IMR-90 (cell line): ENCODE data around the gene PTGES3. TPM values are rescaled to one million over a fixed set of nuclear protein-coding genes. Genes with fewer than 3 reads are reported as not detected.
A peak's percentile ranks its signal among the peaks of the same experiment; 100 is the strongest.

Experiments
- ATAC-seq: fragments of 200-7000 bp; cut with Tn5 transposase; 2 replicates; pipeline ENCODE4 v1.9.1; 2020; ENCODE audit warnings: low read depth, mild to moderate bottlenecking, moderate library complexity
- BruUV-seq: library from RNA; stranded (reverse); fragments of 400-500 nt; replicated peaks from 2 replicates; lab custom pipeline; 2021; lab: Mats Ljungman, UMichigan
- CTCF ChIA-PET: fragments of 300-600 bp; formaldehyde crosslinking; extraction: SDS; loops from one replicate; lab custom pipeline; 2021; ENCODE audit warnings: antibody characterized with exemption; lab: Yijun Ruan, JAX
- POLR2A ChIA-PET: fragments of 300-600 bp; sonication (Branson Sonifier 250); formaldehyde crosslinking; loops from one replicate; lab custom pipeline; 2022; ENCODE audit warnings: antibody characterized with exemption; ENCODE audit not compliant: unreplicated experiment; lab: Charles Lee
- DNase-seq: peaks from one replicate; pipeline ENCODE4 v3.0.0; 2013
- H2AFZ ChIP-seq: replicated peaks from 2 replicates; pipeline ENCODE3; 2013; ENCODE audit warnings: low read length, mild to moderate bottlenecking; ENCODE audit not compliant: poor library complexity
- H2AK5ac ChIP-seq: 2 replicates; pipeline ENCODE4 v1.6.1; 2013; ENCODE audit warnings: low read depth, low read length, inconsistent platforms
- H2AK9ac ChIP-seq: replicated peaks from 2 replicates; pipeline ENCODE3; 2013; ENCODE audit warnings: mild to moderate bottlenecking, low read depth, low read length, moderate library complexity; ENCODE audit not compliant: poor library complexity
- H2BK120ac ChIP-seq: 2 replicates; pipeline ENCODE4 v1.6.1; 2013; ENCODE audit warnings: low read depth, low read length, inconsistent platforms
- H2BK15ac ChIP-seq: 3 replicates; pipeline ENCODE4 v1.6.1; 2013; ENCODE audit warnings: low read depth, low read length, inconsistent platforms
- H2BK20ac ChIP-seq: 2 replicates; pipeline ENCODE4 v1.6.1; 2013; ENCODE audit warnings: low read depth, mild to moderate bottlenecking, inconsistent platforms, low read length, moderate library complexity
- H2BK5ac ChIP-seq: 2 replicates; pipeline ENCODE4 v1.6.1; 2013; ENCODE audit warnings: mild to moderate bottlenecking, low read depth, low read length, inconsistent platforms; ENCODE audit not compliant: poor library complexity, severe bottlenecking
- H3K14ac ChIP-seq: replicated peaks from 2 replicates; pipeline ENCODE4 v1.6.1; 2013; ENCODE audit warnings: low read depth, low read length, inconsistent platforms
- H3K18ac ChIP-seq: 2 replicates; pipeline ENCODE4 v1.6.1; 2013; ENCODE audit warnings: low read depth, low read length, control low read depth
- H3K23ac ChIP-seq: 2 replicates; pipeline ENCODE4 v1.6.1; 2013; ENCODE audit warnings: low read depth, low read length, inconsistent platforms
- H3K27ac ChIP-seq: 2 replicates; pipeline ENCODE4 v1.5.1; 2013; ENCODE audit warnings: mild to moderate bottlenecking, control low read depth, low read length; ENCODE audit not compliant: insufficient read depth
- H3K27me3 ChIP-seq: 2 replicates; pipeline ENCODE4 v1.6.1; 2013; ENCODE audit warnings: low read length; ENCODE audit not compliant: control insufficient read depth, insufficient read depth
- H3K36me3 ChIP-seq: 2 replicates; pipeline ENCODE4 v1.6.1; 2013; ENCODE audit warnings: low read length, mixed read lengths; ENCODE audit not compliant: control insufficient read depth, insufficient read depth
- H3K4ac ChIP-seq: 2 replicates; pipeline ENCODE4 v1.6.1; 2013; ENCODE audit warnings: low read depth, low read length, inconsistent platforms
- H3K4me1 ChIP-seq: 2 replicates; pipeline ENCODE4 v1.6.1; 2013; ENCODE audit warnings: low read length, mixed read lengths; ENCODE audit not compliant: control insufficient read depth, insufficient read depth
- H3K4me2 ChIP-seq: 2 replicates; pipeline ENCODE4 v1.6.1; 2013; ENCODE audit warnings: low read depth, mild to moderate bottlenecking, control low read depth, low read length, moderate library complexity
- H3K4me3 ChIP-seq: 2 replicates; pipeline ENCODE4 v1.5.1; 2013; ENCODE audit warnings: low read depth, mild to moderate bottlenecking, control low read depth, low read length, moderate library complexity; ENCODE audit not compliant: insufficient read depth
- H3K56ac ChIP-seq: 2 replicates; pipeline ENCODE4 v1.6.1; 2013; ENCODE audit warnings: low read length, inconsistent platforms; ENCODE audit not compliant: insufficient read depth; ENCODE audit errors: extremely low read depth
- H3K79me1 ChIP-seq, 2 experiments: 2 replicates each; pipeline ENCODE4 v1.6.1; 2013; ENCODE audit warnings: low read length in 2 of 2, inconsistent platforms in 1 of 2, low read depth in 1 of 2
- H3K9ac ChIP-seq: 2 replicates; pipeline ENCODE4 v1.6.1; 2013; ENCODE audit warnings: low read depth, low read length, control low read depth
- H3K9me1 ChIP-seq: 2 replicates; pipeline ENCODE4 v1.6.1; 2013; ENCODE audit warnings: low read length, inconsistent platforms; ENCODE audit not compliant: insufficient read depth
- H3K9me3 ChIP-seq: 2 replicates; pipeline ENCODE4 v1.6.1; 2013; ENCODE audit warnings: low read length; ENCODE audit not compliant: control insufficient read depth, insufficient read depth
- H4K20me1 ChIP-seq: 2 replicates; pipeline ENCODE4 v1.6.1; 2013; ENCODE audit warnings: low read length, inconsistent platforms; ENCODE audit not compliant: insufficient read depth
- H4K5ac ChIP-seq: 2 replicates; pipeline ENCODE4 v1.6.1; 2013; ENCODE audit warnings: mild to moderate bottlenecking, low read depth, low read length, control low read depth
- H4K8ac ChIP-seq, 2 experiments: 2 replicates each; pipeline ENCODE4 v1.6.1; 2013; ENCODE audit warnings: low read depth in 2 of 2, low read length in 2 of 2, control low read depth in 1 of 2, inconsistent platforms in 1 of 2
- H4K91ac ChIP-seq: 2 replicates; pipeline ENCODE4 v1.6.1; 2013; ENCODE audit warnings: low read depth, low read length, inconsistent platforms; ENCODE audit not compliant: insufficient read depth
- BHLHE40 ChIP-seq: fragments of 150-350 bp; IDR thresholded peaks from 2 replicates; pipeline ENCODE4 v1.6.1; 2016; ENCODE audit warnings: mild to moderate bottlenecking, low read depth, low read length
- CEBPB ChIP-seq: IDR thresholded peaks from 2 replicates; pipeline ENCODE4 v1.6.1; 2012; ENCODE audit warnings: low read depth, low read length, improper control_type of control experiment
- CHD1 ChIP-seq: IDR thresholded peaks from 2 replicates; pipeline ENCODE4 v1.6.1; 2012; ENCODE audit warnings: low read depth, low read length, improper control_type of control experiment
- FOS ChIP-seq: fragments of 150-350 bp; IDR thresholded peaks from 2 replicates; pipeline ENCODE4 v1.6.1; 2016; ENCODE audit warnings: low read depth, low read length
- MAFK ChIP-seq: IDR thresholded peaks from 2 replicates; pipeline ENCODE4 v1.6.1; 2012; ENCODE audit warnings: low read depth, low read length, improper control_type of control experiment
- MAZ ChIP-seq: IDR thresholded peaks from 2 replicates; pipeline ENCODE4 v1.6.1; 2012; ENCODE audit warnings: low read depth, mild to moderate bottlenecking, low read length, improper control_type of control experiment, moderate library complexity, borderline replicate concordance
- MXI1 ChIP-seq: IDR thresholded peaks from 2 replicates; pipeline ENCODE4 v1.6.1; 2012; ENCODE audit warnings: low read depth, mild to moderate bottlenecking, low read length, moderate library complexity, borderline replicate concordance
- NFE2L2 ChIP-seq: fragments of 150-350 bp; IDR thresholded peaks from 2 replicates; pipeline ENCODE4 v1.6.1; 2016; ENCODE audit warnings: low read depth, mild to moderate bottlenecking, low read length
- RAD21 ChIP-seq: IDR thresholded peaks from 2 replicates; pipeline ENCODE4 v1.6.1; 2012; ENCODE audit warnings: low read length, improper control_type of control experiment
- RCOR1 ChIP-seq: IDR thresholded peaks from 2 replicates; pipeline ENCODE4 v1.6.1; 2012; ENCODE audit warnings: mild to moderate bottlenecking, low read length, improper control_type of control experiment; ENCODE audit not compliant: insufficient replicate concordance
- SMC3 ChIP-seq: fragments of 150-350 bp; IDR thresholded peaks from 2 replicates; pipeline ENCODE4 v1.6.1; 2016; ENCODE audit warnings: low read depth, mild to moderate bottlenecking, antibody characterized with exemption, low read length, moderate library complexity
- USF2 ChIP-seq: fragments of 150-350 bp; IDR thresholded peaks from 2 replicates; pipeline ENCODE4 v1.6.1; 2017; ENCODE audit warnings: mild to moderate bottlenecking, antibody characterized with exemption, low read length, low read depth
- WGBS, 2 experiments: methylation state at CpG; one replicate each; pipeline versions ENCODE4 v1.1.5 to v1.1.7; 2013; ENCODE audit warnings: missing lambda C conversion rate in 2 of 2; ENCODE audit not compliant: insufficient read length in 1 of 2; ENCODE audit errors: extremely low coverage in 2 of 2; 5-methylcytosine and 5-hydroxymethylcytosine counted together
- dilution Hi-C: fragments of 300-500 bp; cut with HindIII; formaldehyde crosslinking; loops from one replicate; pipeline ENCODE4 v1.14.3; 2018; ENCODE audit warnings: low sequenced_read_pairs; ENCODE audit not compliant: unreplicated experiment
- in situ Hi-C: fragments of 300-500 bp; cut with MboI; formaldehyde crosslinking; loops from 3 replicates; pipeline ENCODE4 v1.14.3; 2019; ENCODE audit warnings: low sequenced_read_pairs, inconsistent platforms, mixed read lengths
- intact Hi-C: fragments of 100-400 bp; cut with micrococcal nuclease; formaldehyde crosslinking; loops from 2 replicates; pipeline ENCODE4 v1.10.0; 2022
- polyA plus RNA-seq, 3 experiments: library from polyadenylated mRNA; depleted of rRNA; stranded (reverse); fragments of >200 nt; gene quantifications; 2 replicates each; pipeline ENCODE4 v1.2.3, GENCODE V29; 2012; ENCODE audit warnings: low replicate concordance in 1 of 3
- total RNA-seq: library from RNA; depleted of rRNA; stranded (reverse); fragments of >200 nt; gene quantifications from 2 replicates; pipeline ENCODE4 v1.2.3, GENCODE V29; 2012
- TF ChIP-seq, protein P1 (sequence below): fragments of 150-350 bp; IDR thresholded peaks from 2 replicates; pipeline ENCODE4 v1.6.1; 2016; ENCODE audit warnings: low read depth, mild to moderate bottlenecking, low read length, moderate library complexity, borderline replicate concordance

The PTGES3 gene
- total and polyA plus RNA-seq, 2 of the 4 experiments (the other 2 are of a cell fraction): 42.7 to 73.2 TPM

DNA sequence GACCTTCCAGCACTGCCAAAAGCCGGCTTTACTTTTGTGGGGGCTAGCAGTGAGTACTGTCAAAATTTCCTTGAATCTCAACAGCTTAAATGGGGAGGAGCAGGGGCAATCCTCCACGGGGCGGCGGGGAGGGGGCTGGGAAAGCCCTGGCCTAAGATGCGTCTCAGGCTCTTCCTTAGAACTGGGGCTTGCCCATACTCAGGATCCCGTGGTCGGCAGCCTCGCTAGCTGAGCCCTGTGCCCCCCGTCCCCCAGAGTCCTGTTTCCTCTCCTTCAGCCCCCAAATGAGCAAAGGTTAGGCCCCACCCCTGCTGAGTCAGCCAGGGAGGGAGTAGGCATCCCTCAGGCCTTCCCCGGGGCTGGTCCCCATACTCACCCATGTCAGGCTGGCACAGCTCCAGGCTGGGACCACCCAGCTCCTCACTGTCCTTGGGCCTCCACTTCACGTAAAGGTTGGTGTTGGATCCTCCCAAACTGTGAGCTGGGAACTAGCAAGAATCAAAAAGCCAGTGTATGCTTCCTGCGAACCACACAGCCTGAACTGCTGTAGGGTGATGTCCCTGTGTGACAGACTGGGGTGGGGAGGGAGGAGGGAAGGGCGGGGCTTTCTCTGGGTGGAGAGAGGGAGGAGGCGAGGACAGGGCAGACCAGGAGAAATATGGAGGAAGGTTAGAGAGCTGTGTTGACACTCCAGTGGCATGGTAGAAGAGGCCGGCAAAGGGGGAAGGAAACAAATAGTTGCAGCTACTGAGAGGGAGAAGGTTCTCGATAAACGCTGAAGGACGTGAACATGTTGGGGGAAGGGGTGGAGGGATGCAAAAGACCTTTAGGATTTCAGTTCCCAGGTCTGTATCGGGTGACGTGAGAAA is 52.0 kb downstream of the PTGES3 start:
- BruUV-seq: no TSS peak
- no peaks in the 10 kb centered on the region for H3K9me3 ChIP-seq
- peaks cover 10% of the 10 kb centered on the region for H3K4me1 ChIP-seq
- dilution Hi-C loops (no loop called here), intact Hi-C loops (loop anchor here (1.0 to 5.0 kb wide), 3 partner anchors 39 to 123 kb away; partner anchors contain the start of gene NACA), in situ Hi-C loops (loop anchor here (10.0 kb wide), 1 partner anchor 369 kb away; the partner anchor contains the start of gene ZBTB39)
- H2BK120ac ChIP-seq: peak overlapping the region; percentile 85
- H2BK20ac ChIP-seq: peak overlapping the region; percentile 59
- peak overlapping the region; percentile 98 for H4K91ac ChIP-seq
- peak overlapping the region; percentile 98 for H3K4ac ChIP-seq
- H3K9ac ChIP-seq: peak overlapping the region; percentile 90
- peak overlapping the region; percentile 69 for H3K4me3 ChIP-seq
- H3K18ac ChIP-seq: peak overlapping the region; percentile 60
- peak overlapping the region; percentile 98 for H3K23ac ChIP-seq
- peak overlapping the region; percentile 87 for H2BK5ac ChIP-seq
- ChIA-PET CTCF (interaction anchor here (0.6 to 2.5 kb wide), 34 partner anchors 8 to 435 kb away, joined by 3 to 27 read pairs (median 4); partner anchors contain the start of genes ATP5F1B, NACA, PTGES3 and RBMS2), POLR2A (interaction anchor here (1.0 to 1.4 kb wide), 7 partner anchors 8 to 115 kb away, joined by 3 to 7 read pairs (median 5); partner anchors contain the start of genes ATP5F1B, NACA, PTGES3 and RBMS2)
- peaks cover 16 to 51% of the 10 kb centered on the region in 2 experiments for H3K79me1 ChIP-seq
- H2AK5ac ChIP-seq: peak overlapping the region; percentile 98
- peak; percentile 73 for ATAC-seq
- peak overlapping the region; percentile 94 for H3K56ac ChIP-seq
- H3K27me3 ChIP-seq: no peaks in the 10 kb centered on the region
- H3K36me3 ChIP-seq: peaks cover 22% of the 10 kb centered on the region
- peak overlapping the region; percentile 91 for H3K14ac ChIP-seq
- H3K9me1 ChIP-seq: peaks cover 14% of the 10 kb centered on the region
- peak overlapping the region; percentile 84 for H3K27ac ChIP-seq
- H2BK15ac ChIP-seq: peak overlapping the region; percentile 72; the same call in 2 of the 3 replicates
- peaks cover 43% of the 10 kb centered on the region for H4K20me1 ChIP-seq
- peak overlapping the region; percentile 100 for H2AK9ac ChIP-seq
- H2AFZ ChIP-seq: peak overlapping the region; percentile 96
- peak overlapping the region; percentile 74 for H4K5ac ChIP-seq
- DNase-seq: peak; percentile 80
- H3K4me2 ChIP-seq: peak overlapping the region; percentile 94
- WGBS, 2 experiments: 2% methylated on average over 10 of the region's 20 CpGs; no CpG with 5 or more reads in 1 of the 2 experiments
- H4K8ac ChIP-seq: peak overlapping the region; percentile 69 to 98
- no peak for TF ChIP-seq SMC3
- TF ChIP-seq RCOR1: no peak
- TF ChIP-seq BHLHE40: no peak
- TF ChIP-seq, protein P1, sequence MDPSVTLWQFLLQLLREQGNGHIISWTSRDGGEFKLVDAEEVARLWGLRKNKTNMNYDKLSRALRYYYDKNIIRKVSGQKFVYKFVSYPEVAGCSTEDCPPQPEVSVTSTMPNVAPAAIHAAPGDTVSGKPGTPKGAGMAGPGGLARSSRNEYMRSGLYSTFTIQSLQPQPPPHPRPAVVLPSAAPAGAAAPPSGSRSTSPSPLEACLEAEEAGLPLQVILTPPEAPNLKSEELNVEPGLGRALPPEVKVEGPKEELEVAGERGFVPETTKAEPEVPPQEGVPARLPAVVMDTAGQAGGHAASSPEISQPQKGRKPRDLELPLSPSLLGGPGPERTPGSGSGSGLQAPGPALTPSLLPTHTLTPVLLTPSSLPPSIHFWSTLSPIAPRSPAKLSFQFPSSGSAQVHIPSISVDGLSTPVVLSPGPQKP: no peak
- peak; percentile 46; the same call in 1 of the 2 replicates for TF ChIP-seq MAFK
- no peak for TF ChIP-seq CEBPB
- TF ChIP-seq RAD21: no peak
- no peak for TF ChIP-seq CHD1
- peak; percentile 90; the same call in 1 of the 2 replicates for TF ChIP-seq MAZ
- peak; percentile 25; the same call in 1 of the 2 replicates for TF ChIP-seq MXI1
- TF ChIP-seq USF2: no peak
- TF ChIP-seq NFE2L2: no peak
- TF ChIP-seq FOS: no peak
